Spleen (tissue), 7 donors: ENCODE data around the gene ZNF106.

ENCODE experiments used
- POLR2A ChIP-seq, 3 donors: fragments of 450-650 bp; IDR thresholded peaks; one replicate each; pipeline ENCODE4 v1.5.1; 2017; ENCODE audit warnings: antibody characterized with exemption in 3 of 3, mild to moderate bottlenecking in 1 of 3
- POLR2AphosphoS5 ChIP-seq, 3 donors: sonication (generic); formaldehyde crosslinking; IDR thresholded peaks; one replicate each; pipeline ENCODE4 v1.5.1; 2017; ENCODE audit warnings: antibody characterized with exemption in 3 of 3
- TF ChIP-seq, protein P1 (sequence below), 11 experiments: fragments of 200-600 bp in 7 of 11; fragments of 450-650 bp in 4 of 11; sonication (generic) in 4 of 11; IDR thresholded peaks in 8 of 11; conservative IDR thresholded peaks in 3 of 11; 1 replicate in 7 of 11; 2 replicates in 4 of 11; pipeline versions ENCODE4 v1.4.0 to v1.8.0; 2016 to 2021; ENCODE audit warnings: antibody characterized with exemption in 11 of 11, inconsistent platforms in 4 of 11, mild to moderate bottlenecking in 1 of 11
- donor health status: DM: no; HTN: no; CAD: no; lungs with moderate emphysema.
- donor health status: DM: no; HTN: no; CAD: no.
- donor health status: DM: no; HTN: no; CAD: no.

DNA sequence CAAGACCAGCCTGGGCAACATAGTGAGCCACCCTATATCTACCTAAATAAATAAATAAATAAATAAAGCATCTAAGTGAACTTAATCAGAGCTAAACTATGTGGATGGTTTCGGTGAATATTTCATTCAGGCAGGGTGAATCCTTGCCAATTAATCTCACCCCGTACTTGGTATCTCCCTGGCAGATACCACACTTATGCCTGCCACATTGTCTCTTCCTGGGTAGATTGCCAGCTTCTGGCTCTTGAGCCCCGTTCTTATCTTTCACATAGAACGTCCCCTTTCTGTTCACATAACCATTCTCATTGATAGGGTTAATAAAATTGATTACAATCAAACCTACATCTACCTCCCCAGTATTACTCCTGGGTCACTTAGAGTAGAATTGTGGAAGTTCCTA is 11.5 kb upstream of the ZNF106 start:
- TF ChIP-seq, protein P1, sequence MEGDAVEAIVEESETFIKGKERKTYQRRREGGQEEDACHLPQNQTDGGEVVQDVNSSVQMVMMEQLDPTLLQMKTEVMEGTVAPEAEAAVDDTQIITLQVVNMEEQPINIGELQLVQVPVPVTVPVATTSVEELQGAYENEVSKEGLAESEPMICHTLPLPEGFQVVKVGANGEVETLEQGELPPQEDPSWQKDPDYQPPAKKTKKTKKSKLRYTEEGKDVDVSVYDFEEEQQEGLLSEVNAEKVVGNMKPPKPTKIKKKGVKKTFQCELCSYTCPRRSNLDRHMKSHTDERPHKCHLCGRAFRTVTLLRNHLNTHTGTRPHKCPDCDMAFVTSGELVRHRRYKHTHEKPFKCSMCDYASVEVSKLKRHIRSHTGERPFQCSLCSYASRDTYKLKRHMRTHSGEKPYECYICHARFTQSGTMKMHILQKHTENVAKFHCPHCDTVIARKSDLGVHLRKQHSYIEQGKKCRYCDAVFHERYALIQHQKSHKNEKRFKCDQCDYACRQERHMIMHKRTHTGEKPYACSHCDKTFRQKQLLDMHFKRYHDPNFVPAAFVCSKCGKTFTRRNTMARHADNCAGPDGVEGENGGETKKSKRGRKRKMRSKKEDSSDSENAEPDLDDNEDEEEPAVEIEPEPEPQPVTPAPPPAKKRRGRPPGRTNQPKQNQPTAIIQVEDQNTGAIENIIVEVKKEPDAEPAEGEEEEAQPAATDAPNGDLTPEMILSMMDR (IDR thresholded peaks at IDR 0.05 in 8 of 11, conservative IDR thresholded peaks at IDR 0.05 in 3 of 11) = no peak
- no peak for TF ChIP-seq POLR2A (IDR thresholded peaks at IDR 0.05)
- TF ChIP-seq POLR2AphosphoS5 (IDR thresholded peaks at IDR 0.05) = no peak
